ENCODE data around the gene KIAA0586.

The KIAA0586 gene

GRCh38 chr14:58599707-58600106 lies 172.2 kb downstream of the KIAA0586 start:
- no peak for DNase-seq

Data from fibroblast of upper back skin (primary cell).